GM06990 (cell line): ENCODE results near the gene GCG.

Experiments
- DNase-seq: peaks from one replicate; pipeline ENCODE4 v3.0.0-alpha.2; 2011; ENCODE audit not compliant: insufficient read length; ENCODE audit errors: extremely low read depth
- H3K27me3 ChIP-seq: replicated peaks from 2 replicates; pipeline ENCODE4 v1.6.0; 2011; ENCODE audit warnings: low read length; ENCODE audit not compliant: control insufficient read depth, insufficient read depth
- H3K36me3 ChIP-seq: 2 replicates; pipeline ENCODE4 v1.5.1; 2011; ENCODE audit warnings: low read length; ENCODE audit not compliant: control insufficient read depth, insufficient read depth
- H3K4me3 ChIP-seq: replicated peaks from 2 replicates; pipeline ENCODE4 v1.5.1; 2011; ENCODE audit warnings: low read depth, mild to moderate bottlenecking, control low read depth, low read length
- TF ChIP-seq, protein P1 (sequence below): IDR thresholded peaks from 2 replicates; pipeline ENCODE4 v1.5.1; 2011; ENCODE audit warnings: low read length, control low read depth, mild to moderate bottlenecking, inconsistent platforms; ENCODE audit not compliant: insufficient read depth, poor library complexity, severe bottlenecking

Gene GCG

DNA sequence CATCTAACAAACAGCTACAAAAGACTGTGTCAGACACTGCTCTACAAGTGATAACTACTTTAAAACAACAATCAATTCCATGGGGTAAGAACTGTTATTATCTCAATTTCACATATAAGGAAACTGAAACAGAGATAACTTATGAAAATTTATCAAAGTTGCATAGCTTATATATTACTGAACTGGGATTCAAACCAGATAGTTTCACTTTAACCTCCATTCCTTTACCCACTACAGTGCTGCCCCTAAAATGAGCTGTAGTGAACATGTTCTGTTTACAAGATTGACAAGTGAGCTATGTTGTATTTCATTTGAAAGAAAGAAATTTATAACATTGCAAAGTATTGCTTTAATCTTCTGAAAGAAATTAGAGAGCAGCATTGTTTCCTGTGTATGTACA is 14.1 kb upstream of the GCG start:
- TF ChIP-seq, protein P1, sequence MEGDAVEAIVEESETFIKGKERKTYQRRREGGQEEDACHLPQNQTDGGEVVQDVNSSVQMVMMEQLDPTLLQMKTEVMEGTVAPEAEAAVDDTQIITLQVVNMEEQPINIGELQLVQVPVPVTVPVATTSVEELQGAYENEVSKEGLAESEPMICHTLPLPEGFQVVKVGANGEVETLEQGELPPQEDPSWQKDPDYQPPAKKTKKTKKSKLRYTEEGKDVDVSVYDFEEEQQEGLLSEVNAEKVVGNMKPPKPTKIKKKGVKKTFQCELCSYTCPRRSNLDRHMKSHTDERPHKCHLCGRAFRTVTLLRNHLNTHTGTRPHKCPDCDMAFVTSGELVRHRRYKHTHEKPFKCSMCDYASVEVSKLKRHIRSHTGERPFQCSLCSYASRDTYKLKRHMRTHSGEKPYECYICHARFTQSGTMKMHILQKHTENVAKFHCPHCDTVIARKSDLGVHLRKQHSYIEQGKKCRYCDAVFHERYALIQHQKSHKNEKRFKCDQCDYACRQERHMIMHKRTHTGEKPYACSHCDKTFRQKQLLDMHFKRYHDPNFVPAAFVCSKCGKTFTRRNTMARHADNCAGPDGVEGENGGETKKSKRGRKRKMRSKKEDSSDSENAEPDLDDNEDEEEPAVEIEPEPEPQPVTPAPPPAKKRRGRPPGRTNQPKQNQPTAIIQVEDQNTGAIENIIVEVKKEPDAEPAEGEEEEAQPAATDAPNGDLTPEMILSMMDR, result no peak
- no peak for DNase-seq
- H3K4me3 ChIP-seq, result no peak overlapping the region
- no peaks in the 10 kb centered on the region for H3K27me3 ChIP-seq
- H3K36me3 ChIP-seq, result no peaks in the 10 kb centered on the region

- no peak overlapping the region for H3K4me3 ChIP-seq
- no peak for DNase-seq
- TF ChIP-seq, protein P1, result no peak
- H3K36me3 ChIP-seq, result no peaks in the 10 kb centered on the region
- H3K27me3 ChIP-seq, result no peaks in the 10 kb centered on the region
These were observed 12.8 kb upstream of the GCG start for GRCh38 chr2:162164802-162165201.

DNA sequence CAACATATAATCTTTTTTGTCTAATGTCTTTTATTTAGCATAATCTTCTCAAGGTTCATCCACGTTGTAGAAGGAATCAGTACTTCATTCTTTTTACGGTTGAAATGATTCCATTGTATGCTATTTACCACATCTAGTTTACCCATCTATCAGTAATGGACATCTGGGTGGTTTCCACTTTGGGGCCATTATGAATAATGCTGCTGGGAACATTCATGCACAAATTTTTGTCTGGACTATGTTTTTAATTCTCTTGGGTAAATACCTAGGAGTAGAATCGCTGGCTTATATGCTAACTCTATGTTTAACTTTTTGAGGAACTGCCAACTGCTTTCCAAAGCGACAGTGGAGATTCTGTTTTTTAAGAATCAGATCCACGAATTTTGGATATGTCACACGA is 7.4 kb upstream of the GCG start:
- TF ChIP-seq, protein P1, result no peak
- no peak for DNase-seq
- Histone ChIP-seq H3K27me3 (no peaks in the 10 kb centered on the region), H3K4me3 (no peak overlapping the region), H3K36me3 (no peaks in the 10 kb centered on the region)

DNA sequence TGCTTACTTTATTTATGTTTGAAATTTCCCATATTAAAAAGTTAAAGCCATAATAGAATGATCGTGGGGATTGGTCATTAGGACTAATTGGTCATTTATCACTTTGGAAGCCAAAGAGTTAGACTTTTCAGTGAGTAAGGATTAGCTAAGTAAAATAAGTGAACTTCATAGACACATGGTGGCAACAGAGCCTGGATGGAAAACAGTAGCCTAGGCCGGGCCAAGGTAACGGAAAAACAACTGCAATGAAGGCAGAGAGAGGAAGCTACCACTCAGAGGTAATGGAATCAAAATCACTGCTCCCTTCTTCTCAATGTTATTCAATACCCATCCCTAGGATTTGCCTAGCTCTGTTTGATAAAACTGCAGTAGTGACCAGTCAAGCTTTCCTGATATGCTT is 4.1 kb upstream of the GCG start:
- Histone ChIP-seq H3K4me3 (no peak overlapping the region), H3K36me3 (no peaks in the 10 kb centered on the region), H3K27me3 (no peaks in the 10 kb centered on the region)
- no peak for DNase-seq
- TF ChIP-seq, protein P1, result no peak

GRCh38 chr2:162155093-162155492 is 3.0 kb upstream of the GCG start:
- DNase-seq, result no peak
- Histone ChIP-seq H3K27me3 (no peaks in the 10 kb centered on the region), H3K36me3 (no peaks in the 10 kb centered on the region), H3K4me3 (no peak overlapping the region)
- TF ChIP-seq, protein P1, result peak; percentile 18

DNA sequence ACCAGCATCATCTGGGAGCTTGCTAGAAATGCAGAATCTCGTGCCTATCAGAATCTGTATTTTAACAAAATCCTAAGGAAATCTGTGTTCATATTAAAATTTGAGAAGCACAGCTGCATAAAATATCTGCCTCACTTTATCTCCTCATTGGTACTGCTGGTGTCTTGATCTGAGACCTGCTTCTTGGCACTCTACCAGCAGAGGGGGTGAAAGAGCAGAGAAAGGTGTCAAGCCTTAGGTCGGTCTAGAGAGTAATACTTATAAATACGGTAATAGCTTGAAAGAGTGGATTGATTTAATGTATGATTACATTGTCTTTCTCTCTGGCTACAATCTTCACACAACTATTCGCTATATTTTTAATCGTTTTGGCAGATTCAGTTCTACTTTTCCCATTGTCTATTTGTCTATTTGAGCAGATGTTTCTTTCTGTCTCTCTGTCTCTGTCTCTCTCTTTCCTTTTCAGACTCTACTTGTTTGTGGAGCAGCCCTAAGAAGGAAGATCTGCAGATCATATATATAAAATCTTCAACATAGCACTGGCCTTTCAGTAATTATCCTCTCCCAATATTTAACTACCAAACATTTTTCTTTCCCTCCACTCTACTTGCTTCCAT is 1.7 kb upstream of the GCG start:
- Histone ChIP-seq H3K27me3 (no peaks in the 10 kb centered on the region), H3K4me3 (no peak overlapping the region), H3K36me3 (no peaks in the 10 kb centered on the region)
- TF ChIP-seq, protein P1, result peak; percentile 87
- peak; percentile 33 for DNase-seq
